BLaER1 (cell line): ENCODE results near the gene CYP4F2.
"Not testable (repeated sequence)": the region's sequence is repeated elsewhere in the genome, so short reads cannot be mapped to it uniquely, and the experiment has no call there.

Experiments
- H3K27ac ChIP-seq: shearing (Covaris generic); formaldehyde crosslinking; 2 replicates; pipeline ENCODE4 v1.8.1; 2022
- H3K27me3 ChIP-seq: shearing (Covaris generic); formaldehyde crosslinking; 2 replicates; pipeline ENCODE4 v1.8.1; 2022
- H3K36me3 ChIP-seq: shearing (Covaris generic); formaldehyde crosslinking; 2 replicates; pipeline ENCODE4 v1.8.1; 2022
- H3K4me1 ChIP-seq: shearing (Covaris generic); formaldehyde crosslinking; 2 replicates; pipeline ENCODE4 v1.8.1; 2022
- H3K4me2 ChIP-seq: shearing (Covaris generic); formaldehyde crosslinking; 2 replicates; pipeline ENCODE4 v1.8.1; 2022
- H3K4me3 ChIP-seq: shearing (Covaris generic); formaldehyde crosslinking; 2 replicates; pipeline ENCODE4 v1.8.1; 2022
- H3K9ac ChIP-seq: shearing (Covaris generic); formaldehyde crosslinking; 2 replicates; pipeline ENCODE4 v1.8.1; 2022
- H3K9me3 ChIP-seq: shearing (Covaris generic); formaldehyde crosslinking; 2 replicates; pipeline ENCODE4 v1.8.1; 2022
- H4K20me1 ChIP-seq: shearing (Covaris generic); formaldehyde crosslinking; 2 replicates; pipeline ENCODE4 v1.8.1; 2022
- Cebpa-rat ChIP-seq: shearing (Covaris generic); IDR thresholded peaks from 2 replicates; pipeline ENCODE4 v1.8.1; 2022

The CYP4F2 gene, protein sequence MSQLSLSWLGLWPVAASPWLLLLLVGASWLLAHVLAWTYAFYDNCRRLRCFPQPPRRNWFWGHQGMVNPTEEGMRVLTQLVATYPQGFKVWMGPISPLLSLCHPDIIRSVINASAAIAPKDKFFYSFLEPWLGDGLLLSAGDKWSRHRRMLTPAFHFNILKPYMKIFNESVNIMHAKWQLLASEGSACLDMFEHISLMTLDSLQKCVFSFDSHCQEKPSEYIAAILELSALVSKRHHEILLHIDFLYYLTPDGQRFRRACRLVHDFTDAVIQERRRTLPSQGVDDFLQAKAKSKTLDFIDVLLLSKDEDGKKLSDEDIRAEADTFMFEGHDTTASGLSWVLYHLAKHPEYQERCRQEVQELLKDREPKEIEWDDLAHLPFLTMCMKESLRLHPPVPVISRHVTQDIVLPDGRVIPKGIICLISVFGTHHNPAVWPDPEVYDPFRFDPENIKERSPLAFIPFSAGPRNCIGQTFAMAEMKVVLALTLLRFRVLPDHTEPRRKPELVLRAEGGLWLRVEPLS

DNA sequence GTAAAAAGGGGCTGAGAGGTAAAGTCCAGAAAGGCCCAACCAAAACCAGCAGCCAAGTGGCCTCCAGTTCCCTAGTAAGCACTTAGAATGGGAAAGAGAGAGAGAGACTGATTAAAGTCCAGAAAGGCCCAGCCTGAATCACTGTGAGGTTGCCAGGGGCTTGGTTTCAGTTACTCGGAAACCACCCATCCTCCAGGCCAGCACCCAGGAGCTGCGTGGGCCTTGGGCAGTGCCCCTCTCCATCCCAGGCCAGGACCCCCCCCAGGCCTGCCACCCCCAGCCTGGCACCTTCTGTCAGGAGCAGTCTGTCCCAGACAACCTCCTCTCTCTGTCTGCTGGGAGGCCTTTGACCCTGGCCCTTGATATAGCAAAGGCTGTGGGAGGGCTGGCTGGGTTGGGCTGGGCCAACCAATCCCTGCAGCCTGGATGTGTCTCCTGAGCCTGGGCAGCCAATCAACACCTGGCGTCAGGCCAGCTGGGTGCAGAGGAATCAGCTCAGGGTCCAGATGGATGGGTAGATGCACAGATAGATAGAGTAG lies at the start of gene CYP4F2:
CYP4F2 (minus strand) TSS at position 337 of the 539 bp plus-strand sequence. CDS start 463 bp downstream, outside the sequence.
- Histone ChIP-seq H3K4me2 (no peak within 1 kb of the TSS), H4K20me1 (no peaks in the 10 kb centered on the region), H3K27me3 (no peaks in the 10 kb centered on the region), H3K27ac (no peak within 1 kb of the TSS), H3K36me3 (no peaks in the 10 kb centered on the region), H3K9ac (no peak within 1 kb of the TSS), H3K4me1 (no peaks in the 10 kb centered on the region), H3K9me3 (no peaks in the 10 kb centered on the region), H3K4me3 (no peak within 1 kb of the TSS)
- no peak for TF ChIP-seq Cebpa-rat

DNA sequence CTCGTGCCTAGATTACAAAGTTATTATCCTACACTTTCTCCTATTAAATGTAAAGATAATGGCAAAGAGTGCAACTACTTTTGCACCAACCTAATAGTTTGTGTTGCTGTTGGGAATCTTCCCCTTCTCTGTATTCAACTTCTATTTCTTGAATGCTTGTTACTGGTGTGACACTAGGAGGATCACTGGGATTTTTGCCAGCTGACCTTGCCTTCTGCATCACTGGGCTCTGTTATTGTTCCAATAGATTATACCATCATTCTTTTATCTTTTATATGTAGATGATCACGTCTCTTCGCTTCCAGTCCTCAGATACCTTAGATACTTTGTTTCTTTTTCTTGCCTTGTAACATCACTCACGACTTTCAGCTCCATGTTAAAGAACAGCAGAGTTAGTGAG lies 47.4 kb upstream of the CYP4F2 start:
- H3K9me3 ChIP-seq, result peaks cover 54% of the 10 kb centered on the region
- no peak overlapping the region for H3K4me3 ChIP-seq
- H3K9ac ChIP-seq, result no peak overlapping the region
- TF ChIP-seq Cebpa-rat, result no peak
- no peak overlapping the region for H3K27ac ChIP-seq
- no peaks in the 10 kb centered on the region for H3K36me3 ChIP-seq
- no peaks in the 10 kb centered on the region for H3K27me3 ChIP-seq
- H3K4me1 ChIP-seq, result no peaks in the 10 kb centered on the region
- no peaks in the 10 kb centered on the region for H4K20me1 ChIP-seq
- H3K4me2 ChIP-seq, result no peak overlapping the region

GRCh38 chr19:15944401-15944800 lies 46.5 kb upstream of the CYP4F2 start:
- no peak overlapping the region for H3K9ac ChIP-seq
- no peaks in the 10 kb centered on the region for H3K27me3 ChIP-seq
- no peak for TF ChIP-seq Cebpa-rat
- no peaks in the 10 kb centered on the region for H3K4me1 ChIP-seq
- H3K9me3 ChIP-seq, result peaks cover 51% of the 10 kb centered on the region
- H3K4me3 ChIP-seq, result no peak overlapping the region
- H3K36me3 ChIP-seq, result no peaks in the 10 kb centered on the region
- no peak overlapping the region for H3K27ac ChIP-seq
- no peaks in the 10 kb centered on the region for H4K20me1 ChIP-seq
- H3K4me2 ChIP-seq, result no peak overlapping the region

DNA sequence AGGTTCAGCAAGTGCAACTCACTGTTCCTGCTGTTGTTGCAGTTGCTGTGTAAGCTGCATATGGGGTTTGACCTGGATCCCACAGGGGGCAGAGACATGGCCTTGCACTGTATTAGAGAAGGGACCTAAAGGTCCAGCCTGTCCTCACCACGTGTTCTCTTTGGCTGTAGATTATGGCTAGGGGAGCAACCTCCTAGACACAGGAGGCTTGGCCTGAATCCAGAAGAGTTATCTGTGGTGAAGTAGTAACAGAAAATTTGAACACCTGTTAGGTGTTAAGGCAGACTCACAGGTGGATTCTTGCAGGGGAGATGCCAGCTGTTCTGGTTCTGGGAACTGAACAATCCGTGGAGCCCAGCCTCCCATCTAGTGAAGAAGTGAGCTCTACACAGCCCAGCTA lies 39.9 kb upstream of the CYP4F2 start:
- peaks cover 25% of the 10 kb centered on the region for H3K9me3 ChIP-seq
- H4K20me1 ChIP-seq, result no peaks in the 10 kb centered on the region
- H3K4me3 ChIP-seq, result no peak overlapping the region
- peaks cover 11% of the 10 kb centered on the region for H3K4me1 ChIP-seq
- H3K27me3 ChIP-seq, result peaks cover 8% of the 10 kb centered on the region
- H3K9ac ChIP-seq, result no peak overlapping the region
- H3K4me2 ChIP-seq, result no peak overlapping the region
- H3K36me3 ChIP-seq, result no peaks in the 10 kb centered on the region
- no peak for TF ChIP-seq Cebpa-rat
- no peak overlapping the region for H3K27ac ChIP-seq

GRCh38 chr19:15936950-15937349 lies 39.1 kb upstream of the CYP4F2 start:
- Histone ChIP-seq H3K36me3 (no peaks in the 10 kb centered on the region), H3K4me3 (no peak overlapping the region), H3K9me3 (peaks cover 25% of the 10 kb centered on the region)

DNA sequence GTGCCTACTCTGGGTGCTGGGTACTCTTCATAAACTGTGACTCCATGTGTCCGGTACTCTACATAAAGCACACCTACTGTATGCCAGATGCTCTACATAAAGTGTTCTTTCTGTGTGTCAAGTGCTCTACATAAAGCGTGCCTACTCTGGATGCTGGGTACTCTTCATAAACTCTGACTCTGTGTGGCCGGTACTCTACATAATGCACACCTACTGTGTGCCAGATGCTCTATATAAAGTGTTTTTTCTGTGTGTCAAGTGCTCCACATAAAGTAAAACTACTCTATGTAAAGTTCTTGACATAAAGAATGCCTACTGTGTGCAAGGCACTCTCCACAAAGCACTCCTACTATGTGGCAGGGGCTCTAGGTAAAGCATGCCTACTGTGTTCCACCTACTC lies 38.3 kb upstream of the CYP4F2 start:
- Histone ChIP-seq H3K27me3 (peaks cover 11% of the 10 kb centered on the region), H3K9ac (no peak overlapping the region), H3K4me3 (no peak overlapping the region), H3K27ac (no peak overlapping the region), H3K4me1 (peaks cover 11% of the 10 kb centered on the region), H3K9me3 (peaks cover 25% of the 10 kb centered on the region), H4K20me1 (no peaks in the 10 kb centered on the region), H3K36me3 (no peaks in the 10 kb centered on the region), H3K4me2 (no peak overlapping the region)
- TF ChIP-seq Cebpa-rat, result no peak

More at GRCh38 chr19:15936950-15937349, 39.1 kb upstream of the CYP4F2 start:
- Histone ChIP-seq H3K4me2 (no peak overlapping the region), H3K27me3 (peaks cover 8% of the 10 kb centered on the region), H3K27ac (no peak overlapping the region), H4K20me1 (no peaks in the 10 kb centered on the region), H3K9ac (no peak overlapping the region), H3K4me1 (peaks cover 11% of the 10 kb centered on the region)
- no peak for TF ChIP-seq Cebpa-rat

GRCh38 chr19:15935167-15935702 lies 37.4 kb upstream of the CYP4F2 start:
- Histone ChIP-seq H3K4me3 (no peak overlapping the region), H3K9me3 (peaks cover 25% of the 10 kb centered on the region), H4K20me1 (no peaks in the 10 kb centered on the region), H3K4me2 (peak overlapping the region; percentile 47; the same call in 1 of the 2 replicates), H3K36me3 (no peaks in the 10 kb centered on the region), H3K4me1 (peaks cover 11% of the 10 kb centered on the region), H3K9ac (no peak overlapping the region), H3K27me3 (peaks cover 20% of the 10 kb centered on the region), H3K27ac (no peak overlapping the region)
- no peak for TF ChIP-seq Cebpa-rat

DNA sequence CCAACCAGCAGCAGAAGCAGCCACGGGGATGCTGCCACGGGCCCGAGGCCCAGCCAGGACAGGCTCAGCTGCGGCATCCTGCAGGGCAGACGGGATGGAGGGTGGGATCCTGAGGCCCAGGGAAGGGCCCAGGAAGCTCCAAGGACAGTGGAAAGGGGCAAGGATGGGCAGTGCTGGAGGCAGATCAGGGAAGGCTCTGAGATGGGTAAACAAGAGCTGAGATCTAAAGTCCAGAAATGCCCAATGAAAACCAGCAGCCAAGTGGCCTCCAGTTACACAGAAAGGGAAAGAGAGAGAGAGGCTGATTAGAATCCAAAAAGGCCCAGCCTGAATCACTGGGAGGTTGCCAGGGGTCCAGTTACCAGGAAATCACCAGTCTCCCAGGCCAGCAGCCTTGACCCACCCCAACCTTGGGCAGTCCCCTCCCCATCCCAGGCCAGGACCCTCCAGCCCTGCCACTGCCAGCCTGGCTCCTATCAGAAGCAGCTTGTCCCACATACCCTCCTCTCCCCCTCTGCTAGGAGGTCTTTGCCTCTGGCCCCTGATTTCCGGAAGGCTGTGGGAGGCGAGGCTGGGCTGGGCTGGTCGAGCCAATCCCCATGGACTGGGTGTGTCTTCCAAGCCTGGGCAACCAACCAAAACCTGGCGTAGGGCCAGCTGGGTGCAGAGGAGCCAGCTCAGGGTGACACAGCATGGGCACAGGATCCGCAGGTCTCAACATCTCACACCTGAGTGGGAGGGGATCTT lies 36.6 kb upstream of the CYP4F2 start, which contains the start of gene CYP4F11:
CYP4F11 (minus strand) TSS at position 198 of the 747 bp plus-strand sequence; CDS start at position 77, 121 bp downstream.
- Histone ChIP-seq H3K27me3 (peaks cover 20% of the 10 kb centered on the region), H3K4me1 (peaks cover 15% of the 10 kb centered on the region), H3K9me3 (peaks cover 21% of the 10 kb centered on the region), H3K27ac (no peak within 1 kb of the TSS), H3K36me3 (no peaks in the 10 kb centered on the region), H3K4me2 (peak within 1 kb of the TSS; percentile 47), H3K9ac (no peak within 1 kb of the TSS), H3K4me3 (no peak within 1 kb of the TSS), H4K20me1 (no peaks in the 10 kb centered on the region)
- TF ChIP-seq Cebpa-rat, result no peak

- Histone ChIP-seq H3K9me3 (peaks cover 15% of the 10 kb centered on the region), H3K27me3 (peaks cover 20% of the 10 kb centered on the region), H3K4me2 (peak overlapping the region; percentile 47), H3K4me1 (peaks cover 21% of the 10 kb centered on the region)
- not testable (repeated sequence) for H4K20me1 ChIP-seq, H3K9ac ChIP-seq, H3K27ac ChIP-seq, H3K36me3 ChIP-seq, H3K4me3 ChIP-seq
These were observed 36.0 kb upstream of the CYP4F2 start for GRCh38 chr19:15933761-15934331.
